GM13976 (cell line): Measurements from ENCODE around the gene OTC.

Experiments used
- DNase-seq: peaks from one replicate; pipeline ENCODE4 v3.0.0; 2012; ENCODE audit warnings: low spot score
- CTCF ChIP-seq: IDR thresholded peaks from 2 replicates; pipeline ENCODE4 v1.5.1; 2012; ENCODE audit warnings: borderline replicate concordance, mild to moderate bottlenecking; ENCODE audit not compliant: insufficient read depth; ENCODE audit errors: extremely low read depth, missing control alignments, control extremely low read depth
- in situ Hi-C: fragments of 300-500 bp; cut with MboI; formaldehyde crosslinking; loops from one replicate; pipeline ENCODE4 v1.12.0; 2022; ENCODE audit warnings: low sequenced_read_pairs, mixed read lengths, inconsistent platforms; ENCODE audit not compliant: unreplicated experiment

The OTC gene

GRCh38 chrX:38400389-38400910, 48.0 kb downstream of the OTC start:
- DNase-seq, result no peak
- no peak for TF ChIP-seq CTCF
- in situ Hi-C loops, result no loop called here

GRCh38 chrX:38402118-38402517, 49.7 kb downstream of the OTC start:
- no peak for TF ChIP-seq CTCF
- in situ Hi-C loops, result no loop called here

GRCh38 chrX:38403834-38404233, 51.4 kb downstream of the OTC start:
- DNase-seq, result no peak
- no peak for TF ChIP-seq CTCF
- in situ Hi-C loops, result no loop called here

More at GRCh38 chrX:38402118-38402517, 49.7 kb downstream of the OTC start:
- DNase-seq, result no peak

DNA sequence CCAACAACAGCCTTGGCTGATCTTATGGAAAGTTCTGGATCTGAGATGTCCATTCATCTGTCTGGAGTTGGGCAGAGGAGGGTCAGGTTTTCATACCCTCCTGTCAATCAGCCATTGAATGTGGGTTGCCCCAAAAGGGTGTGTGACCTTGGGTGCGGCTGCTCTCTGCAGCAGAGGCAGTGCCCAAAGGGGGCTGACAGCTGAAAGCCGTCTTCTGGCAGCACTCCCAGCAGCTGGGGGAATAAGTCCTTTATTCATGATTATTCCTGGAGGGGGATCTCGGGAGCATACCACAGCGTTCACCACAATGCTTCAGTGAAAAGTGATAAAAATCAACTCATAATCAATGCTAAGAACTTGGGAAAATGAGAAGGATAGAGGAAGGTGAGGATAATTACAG, 54.7 kb downstream of the OTC start:
- in situ Hi-C loops, result no loop called here
- no peak for DNase-seq
- no peak for TF ChIP-seq CTCF

DNA sequence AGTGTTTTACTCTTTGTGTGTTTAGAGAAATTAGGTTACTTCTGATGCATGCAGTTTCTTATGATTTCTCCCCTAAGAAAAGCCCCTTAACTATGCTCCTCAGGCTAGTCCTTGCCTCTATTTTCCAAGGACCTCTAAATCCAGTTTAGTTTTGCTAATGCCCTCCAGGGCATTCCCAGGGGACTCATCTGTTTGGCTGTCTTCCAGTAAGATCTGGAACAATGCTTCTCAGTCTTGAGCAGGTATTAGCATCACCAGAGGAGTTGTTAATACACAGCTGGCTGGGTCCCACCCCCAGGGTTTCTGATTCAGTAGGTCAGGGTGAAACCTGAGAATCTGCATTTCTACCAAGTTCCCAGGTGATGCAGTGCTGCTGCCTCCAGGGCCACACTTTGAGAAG, 56.9 kb downstream of the OTC start:
- DNase-seq, result no peak
- TF ChIP-seq CTCF, result no peak
- in situ Hi-C loops, result no loop called here

- no peak for DNase-seq
- in situ Hi-C loops, result no loop called here
- no peak for TF ChIP-seq CTCF
These were observed 74.4 kb downstream of the OTC start for GRCh38 chrX:38426785-38427184.

- DNase-seq, result no peak
- in situ Hi-C loops, result no loop called here
- no peak for TF ChIP-seq CTCF
These were observed 79.1 kb downstream of the OTC start for GRCh38 chrX:38431525-38431924.
